ENCODE results near the gene CYBC1.

Gene CYBC1

DNA sequence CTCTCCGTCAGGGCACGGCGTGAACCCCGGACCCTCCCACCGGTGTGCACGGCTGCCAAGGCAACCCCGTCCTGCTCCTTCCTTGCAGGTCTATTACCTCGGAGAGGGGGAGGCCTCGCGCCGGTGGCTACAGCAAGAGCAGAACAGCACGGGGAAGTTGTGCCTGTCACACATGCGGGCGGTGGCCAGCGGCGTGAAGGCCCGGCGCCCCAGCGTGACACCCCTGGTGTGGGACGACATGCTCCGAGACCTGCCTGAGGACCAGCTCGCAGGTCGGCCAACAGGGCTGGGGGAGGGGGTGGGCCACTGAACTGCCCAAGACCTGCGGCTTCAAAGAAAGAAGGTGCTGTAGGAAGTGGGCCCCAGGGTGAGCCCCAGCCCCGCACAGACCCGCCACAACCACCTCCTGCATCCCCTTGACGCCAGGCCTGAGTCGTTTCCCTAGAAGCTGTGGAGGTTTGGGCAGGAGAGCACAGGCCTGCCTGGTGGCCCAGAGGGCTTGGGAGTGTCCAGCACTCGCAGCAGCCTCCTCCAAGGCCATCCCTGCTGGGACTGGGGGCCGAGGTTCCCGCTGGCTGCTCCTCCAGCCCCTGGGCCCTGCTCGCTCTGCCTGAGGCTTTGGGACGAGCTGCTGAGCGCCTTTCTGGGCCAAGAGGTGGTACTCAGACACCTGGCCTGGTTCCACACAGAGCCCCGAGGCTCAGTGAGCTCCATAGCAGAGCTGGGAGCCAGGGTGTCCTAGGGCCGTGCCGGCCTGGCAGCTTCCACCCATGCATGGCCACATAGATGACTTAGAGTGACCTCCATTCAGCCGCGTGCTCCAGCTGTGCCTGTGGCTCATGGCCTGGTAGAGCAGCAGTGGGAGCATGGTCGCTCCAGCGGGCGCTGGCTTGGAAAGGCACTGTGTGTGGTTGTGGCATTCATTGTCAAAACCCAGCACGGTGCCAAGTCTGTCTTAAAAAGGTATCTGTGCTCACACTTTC, 14.7 kb downstream of the CYBC1 start:
- TF ChIP-seq, protein P1, sequence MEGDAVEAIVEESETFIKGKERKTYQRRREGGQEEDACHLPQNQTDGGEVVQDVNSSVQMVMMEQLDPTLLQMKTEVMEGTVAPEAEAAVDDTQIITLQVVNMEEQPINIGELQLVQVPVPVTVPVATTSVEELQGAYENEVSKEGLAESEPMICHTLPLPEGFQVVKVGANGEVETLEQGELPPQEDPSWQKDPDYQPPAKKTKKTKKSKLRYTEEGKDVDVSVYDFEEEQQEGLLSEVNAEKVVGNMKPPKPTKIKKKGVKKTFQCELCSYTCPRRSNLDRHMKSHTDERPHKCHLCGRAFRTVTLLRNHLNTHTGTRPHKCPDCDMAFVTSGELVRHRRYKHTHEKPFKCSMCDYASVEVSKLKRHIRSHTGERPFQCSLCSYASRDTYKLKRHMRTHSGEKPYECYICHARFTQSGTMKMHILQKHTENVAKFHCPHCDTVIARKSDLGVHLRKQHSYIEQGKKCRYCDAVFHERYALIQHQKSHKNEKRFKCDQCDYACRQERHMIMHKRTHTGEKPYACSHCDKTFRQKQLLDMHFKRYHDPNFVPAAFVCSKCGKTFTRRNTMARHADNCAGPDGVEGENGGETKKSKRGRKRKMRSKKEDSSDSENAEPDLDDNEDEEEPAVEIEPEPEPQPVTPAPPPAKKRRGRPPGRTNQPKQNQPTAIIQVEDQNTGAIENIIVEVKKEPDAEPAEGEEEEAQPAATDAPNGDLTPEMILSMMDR (IDR thresholded peaks at IDR 0.05; ENCODE audit: low read depth, low read length), result no peak
- no peak for DNase-seq (ENCODE audit: low read depth in 2 of 2)

DNA sequence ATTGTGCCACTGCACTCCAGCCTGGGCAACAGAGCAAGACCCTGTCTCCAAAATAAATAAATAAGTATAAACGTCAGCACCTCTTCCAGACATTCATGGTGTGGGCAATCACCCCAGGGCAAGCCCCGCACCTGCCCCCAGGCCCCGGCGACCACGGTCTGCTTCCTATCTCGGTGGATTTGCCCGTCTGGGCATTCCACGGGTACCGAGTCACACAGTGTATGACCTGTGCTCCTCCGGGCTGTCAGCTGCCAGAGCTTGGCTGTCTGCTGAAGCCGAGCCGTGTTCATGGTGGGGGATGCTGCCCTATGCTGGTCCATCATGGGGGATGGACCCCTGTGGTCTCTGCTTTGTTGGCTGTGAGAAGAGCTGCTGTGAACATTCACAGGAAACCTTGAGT, 15.4 kb downstream of the CYBC1 start:
- DNase-seq (ENCODE audit: low read depth in 2 of 2), result no peak
- no peak overlapping the region for H3K4me3 ChIP-seq (replicated peaks in 1 of 2; ENCODE audit: low read depth in 2 of 2, low read length in 2 of 2)
- TF ChIP-seq, protein P1 (IDR thresholded peaks at IDR 0.05; ENCODE audit: low read depth, low read length), result no peak

More for the DNA sequence above, 14.7 kb downstream of the CYBC1 start:
- H3K4me3 ChIP-seq (replicated peaks in 1 of 2; ENCODE audit: low read depth in 2 of 2, low read length in 2 of 2), result no peak overlapping the region

DNA sequence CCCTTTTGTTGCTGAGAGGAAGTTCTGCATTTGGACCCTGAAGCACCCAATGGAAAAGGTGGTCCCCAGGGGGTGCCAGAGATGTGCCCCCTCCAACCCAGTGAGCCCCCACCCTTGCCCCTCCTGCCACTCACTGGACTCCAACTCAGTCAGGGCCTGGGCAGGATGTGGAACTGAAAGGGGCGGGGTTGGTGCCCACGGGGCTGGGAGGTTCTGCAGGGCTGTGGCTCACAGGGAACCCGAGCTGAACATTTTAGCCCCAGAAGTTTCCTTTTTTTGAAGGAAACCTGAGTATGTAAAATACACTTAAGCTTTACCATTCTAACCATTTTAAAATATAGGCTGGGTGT, 16.4 kb downstream of the CYBC1 start:
- H3K4me3 ChIP-seq (replicated peaks in 1 of 2; ENCODE audit: low read depth in 2 of 2, low read length in 2 of 2), result no peak overlapping the region
- TF ChIP-seq, protein P1 (IDR thresholded peaks at IDR 0.05; ENCODE audit: low read depth, low read length), result no peak
- no peak for DNase-seq (ENCODE audit: low read depth in 2 of 2)

DNA sequence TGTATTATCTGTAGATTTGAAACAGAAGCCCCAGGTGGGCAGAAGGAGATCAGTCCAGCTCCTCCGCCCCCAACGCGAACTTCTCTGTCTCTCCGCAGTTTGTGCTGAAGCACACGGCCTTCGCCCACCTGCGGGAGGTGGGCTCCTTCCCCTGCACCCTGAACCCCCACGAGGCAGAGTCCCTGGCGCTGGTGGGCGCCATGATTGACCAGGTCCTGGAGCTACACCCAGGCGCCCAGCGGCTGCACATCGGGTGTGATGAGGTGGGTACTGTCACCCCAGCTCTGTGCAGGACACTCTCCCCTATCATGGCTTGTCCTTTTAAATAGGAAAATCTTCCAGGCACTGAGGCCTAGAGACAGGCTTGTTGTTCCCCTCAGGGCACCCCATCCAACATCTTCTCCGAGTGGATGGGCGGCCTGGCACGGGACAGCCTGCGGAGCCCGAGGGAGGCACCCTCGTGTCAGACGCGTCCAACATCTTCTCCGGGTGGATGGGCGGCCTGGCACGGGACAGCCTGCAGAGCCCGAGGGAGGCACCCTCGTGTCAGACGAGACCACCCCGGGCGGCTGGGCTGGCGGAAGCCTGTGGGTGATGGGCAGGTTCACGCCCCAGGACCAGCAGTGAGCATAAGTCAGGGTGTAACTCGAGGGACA, 16.9 kb downstream of the CYBC1 start:
- H3K4me3 ChIP-seq (replicated peaks in 1 of 2; ENCODE audit: low read depth in 2 of 2, low read length in 2 of 2), result no peak overlapping the region
- no peak for DNase-seq (ENCODE audit: low read depth in 2 of 2)
- TF ChIP-seq, protein P1 (IDR thresholded peaks at IDR 0.05; ENCODE audit: low read depth, low read length), result no peak

DNA sequence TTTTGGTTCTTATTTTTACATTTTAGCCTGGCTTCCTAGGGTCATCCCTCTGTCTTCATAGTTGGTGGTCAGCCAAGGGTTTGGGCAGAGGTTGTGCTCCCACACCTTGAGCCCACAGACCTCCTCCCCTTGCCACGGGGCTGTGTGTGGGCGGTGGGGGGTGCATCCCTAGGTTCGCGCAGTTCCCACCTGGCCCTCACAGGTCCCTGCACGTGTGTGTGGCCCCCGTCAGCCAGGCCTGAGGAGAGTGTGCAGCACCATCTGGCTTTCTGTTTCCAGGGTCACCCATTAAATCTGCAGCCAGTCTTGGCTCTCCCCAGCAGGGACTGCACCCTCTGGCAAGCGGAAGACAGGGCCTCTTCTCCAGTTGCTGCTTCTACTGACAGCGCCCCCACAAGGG, 18.5 kb downstream of the CYBC1 start:
- no peak overlapping the region for H3K4me3 ChIP-seq (replicated peaks in 1 of 2; ENCODE audit: low read depth in 2 of 2, low read length in 2 of 2)
- DNase-seq (ENCODE audit: low read depth in 2 of 2), result no peak
- TF ChIP-seq, protein P1 (IDR thresholded peaks at IDR 0.05; ENCODE audit: low read depth, low read length), result no peak

DNA sequence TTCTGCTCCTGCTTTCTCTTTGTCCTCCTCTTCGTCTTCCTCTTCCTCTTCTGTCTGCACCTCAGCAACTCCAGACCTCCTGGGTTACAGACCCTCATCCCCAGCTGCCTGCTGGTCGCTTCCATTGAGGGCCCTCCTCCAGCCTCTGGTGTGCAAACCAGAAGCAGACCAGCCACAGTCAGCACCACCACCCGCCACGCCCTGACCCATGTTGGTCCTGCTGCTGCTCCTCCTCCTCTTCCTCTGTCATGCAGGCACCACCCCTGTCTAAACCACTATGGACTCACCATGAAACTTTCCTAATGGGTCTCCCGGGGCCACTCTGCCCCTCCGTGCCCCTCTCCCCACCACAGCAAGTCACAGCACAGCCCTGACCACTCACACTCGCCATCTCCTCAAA, 20.7 kb downstream of the CYBC1 start:
- H3K4me3 ChIP-seq (replicated peaks in 1 of 2; ENCODE audit: low read depth in 2 of 2, low read length in 2 of 2), result no peak overlapping the region
- TF ChIP-seq, protein P1 (IDR thresholded peaks at IDR 0.05; ENCODE audit: low read depth, low read length), result no peak
- DNase-seq (ENCODE audit: low read depth in 2 of 2), result no peak
